ENCODE measurements around the gene SLC6A12.

DNA sequence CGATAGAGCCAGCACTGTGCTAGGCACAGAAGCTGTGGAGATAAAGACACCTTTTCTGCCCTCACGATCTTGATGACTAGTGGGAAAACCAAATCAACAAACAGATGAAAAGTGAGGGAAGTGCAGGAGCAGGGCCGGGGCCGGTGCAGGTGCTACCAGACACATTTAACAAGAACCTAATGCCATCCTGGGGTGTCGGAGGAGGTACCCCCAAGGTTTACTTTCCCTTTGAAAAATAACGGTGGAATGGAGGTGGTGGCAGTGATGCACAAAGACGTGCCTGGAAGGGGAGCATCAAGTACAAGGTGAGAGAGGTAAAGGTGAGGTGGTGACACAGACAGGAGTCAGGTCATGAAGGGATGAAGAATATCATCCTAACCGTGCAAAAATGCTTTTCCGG lies 26.6 kb upstream of the SLC6A12 start:
- TF ChIP-seq POLR2A (IDR thresholded peaks at IDR 0.05) (no peak), CTCF (IDR thresholded peaks at IDR 0.05) (no peak)

All from vagina (tissue), 2 donors.